WTC11 (cell line): ENCODE results near the gene UBE2J1.

ENCODE experiments used
- HMGA2 ChIP-seq: fragments of 250-450 bp; sonication (Bioruptor Pico); IDR thresholded peaks from 2 replicates; pipeline ENCODE4 v1.4.0; 2021; ENCODE audit warnings: mild to moderate bottlenecking, moderate library complexity
- JAZF1 ChIP-seq: fragments of 250-450 bp; sonication (Bioruptor Pico); IDR thresholded peaks from 2 replicates; pipeline ENCODE4 v1.9.0; 2021; ENCODE audit warnings: moderate library complexity, mild to moderate bottlenecking, inconsistent platforms
- JUN ChIP-seq: sonication (generic); formaldehyde crosslinking; IDR thresholded peaks from 2 replicates; pipeline ENCODE4 v1.8.0; 2023; ENCODE audit warnings: mild to moderate bottlenecking, missing genetic modification reagents
- SP1 ChIP-seq: sonication (generic); formaldehyde crosslinking; conservative IDR thresholded peaks from 2 replicates; pipeline ENCODE4 v1.8.1; 2022; ENCODE audit warnings: missing genetic modification reagents
- TP53 ChIP-seq: sonication (generic); formaldehyde crosslinking; IDR thresholded peaks from 2 replicates; pipeline ENCODE4 v1.8.1; 2023; ENCODE audit warnings: mild to moderate bottlenecking, missing genetic modification reagents
- ZNF263 ChIP-seq: sonication (generic); formaldehyde crosslinking; IDR thresholded peaks from 2 replicates; pipeline ENCODE4 v1.8.1; 2022; ENCODE audit warnings: low read depth, mild to moderate bottlenecking, moderate library complexity, missing genetic modification reagents
- ZNF396 ChIP-seq: fragments of 250-450 bp; sonication (Bioruptor Pico); IDR thresholded peaks from 2 replicates; pipeline ENCODE4 v1.8.0; 2021; ENCODE audit warnings: mild to moderate bottlenecking, moderate library complexity, borderline replicate concordance
- TF ChIP-seq, protein P1 (sequence below): sonication (generic); formaldehyde crosslinking; IDR thresholded peaks from 2 replicates; pipeline ENCODE4 v1.8.1; 2023; ENCODE audit warnings: mild to moderate bottlenecking, moderate library complexity, missing genetic modification reagents
- TF ChIP-seq, protein P2 (sequence below): fragments of 200-600 bp; IDR thresholded peaks from 2 replicates; pipeline ENCODE4 v1.8.0; 2022; ENCODE audit warnings: antibody characterized with exemption
- TF ChIP-seq, protein P3 (sequence below): sonication (generic); formaldehyde crosslinking; IDR thresholded peaks from 2 replicates; pipeline ENCODE4 v1.8.1; 2023; ENCODE audit warnings: mild to moderate bottlenecking, missing genetic modification reagents
- TF ChIP-seq, protein P4 (sequence below): sonication (generic); formaldehyde crosslinking; IDR thresholded peaks from 2 replicates; pipeline ENCODE4 v1.8.1; 2022; ENCODE audit warnings: mild to moderate bottlenecking, missing genetic modification reagents, moderate library complexity, borderline replicate concordance
- TF ChIP-seq, protein P5 (sequence below): sonication (generic); formaldehyde crosslinking; conservative IDR thresholded peaks from 2 replicates; pipeline ENCODE4 v1.8.1; 2023; ENCODE audit warnings: mild to moderate bottlenecking, low read depth, missing genetic modification reagents, moderate library complexity
- TF ChIP-seq, protein P6 (sequence below): sonication (generic); formaldehyde crosslinking; IDR thresholded peaks from 2 replicates; pipeline ENCODE4 v1.8.0; 2023; ENCODE audit warnings: missing genetic modification reagents

DNA sequence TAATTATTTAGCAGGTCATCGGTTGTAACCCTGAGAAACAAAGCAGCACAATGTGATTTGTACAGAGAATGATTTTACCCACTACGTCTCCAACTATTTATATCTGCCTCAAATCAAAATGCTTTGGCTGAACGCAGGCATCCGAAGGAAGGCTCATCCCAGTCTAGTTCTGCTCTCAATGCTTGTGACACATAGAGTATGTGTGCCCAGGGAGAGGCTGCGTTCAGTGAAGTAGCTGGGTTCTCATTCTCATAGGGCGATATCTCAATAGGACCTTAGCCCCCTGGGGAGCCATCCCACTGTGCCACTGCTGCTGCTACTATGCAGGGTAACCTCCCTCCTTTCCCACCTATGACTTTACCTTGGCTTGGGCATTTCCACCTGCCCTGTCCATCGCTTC lies 37.8 kb downstream of the UBE2J1 start:
- TF ChIP-seq, protein P1, sequence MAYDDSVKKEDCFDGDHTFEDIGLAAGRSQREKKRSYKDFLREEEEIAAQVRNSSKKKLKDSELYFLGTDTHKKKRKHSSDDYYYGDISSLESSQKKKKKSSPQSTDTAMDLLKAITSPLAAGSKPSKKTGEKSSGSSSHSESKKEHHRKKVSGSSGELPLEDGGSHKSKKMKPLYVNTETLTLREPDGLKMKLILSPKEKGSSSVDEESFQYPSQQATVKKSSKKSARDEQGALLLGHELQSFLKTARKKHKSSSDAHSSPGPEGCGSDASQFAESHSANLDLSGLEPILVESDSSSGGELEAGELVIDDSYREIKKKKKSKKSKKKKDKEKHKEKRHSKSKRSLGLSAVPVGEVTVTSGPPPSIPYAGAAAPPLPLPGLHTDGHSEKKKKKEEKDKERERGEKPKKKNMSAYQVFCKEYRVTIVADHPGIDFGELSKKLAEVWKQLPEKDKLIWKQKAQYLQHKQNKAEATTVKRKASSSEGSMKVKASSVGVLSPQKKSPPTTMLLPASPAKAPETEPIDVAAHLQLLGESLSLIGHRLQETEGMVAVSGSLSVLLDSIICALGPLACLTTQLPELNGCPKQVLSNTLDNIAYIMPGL (CRISPR knock-in tag) = no peak
- TF ChIP-seq SP1 (no peak), JAZF1 (no peak), ZNF396 (no peak), HMGA2 (CRISPR knock-in tag) (no peak), ZNF263 (CRISPR knock-in tag) (no peak), TP53 (no peak), JUN (no peak)
- TF ChIP-seq, protein P2, sequence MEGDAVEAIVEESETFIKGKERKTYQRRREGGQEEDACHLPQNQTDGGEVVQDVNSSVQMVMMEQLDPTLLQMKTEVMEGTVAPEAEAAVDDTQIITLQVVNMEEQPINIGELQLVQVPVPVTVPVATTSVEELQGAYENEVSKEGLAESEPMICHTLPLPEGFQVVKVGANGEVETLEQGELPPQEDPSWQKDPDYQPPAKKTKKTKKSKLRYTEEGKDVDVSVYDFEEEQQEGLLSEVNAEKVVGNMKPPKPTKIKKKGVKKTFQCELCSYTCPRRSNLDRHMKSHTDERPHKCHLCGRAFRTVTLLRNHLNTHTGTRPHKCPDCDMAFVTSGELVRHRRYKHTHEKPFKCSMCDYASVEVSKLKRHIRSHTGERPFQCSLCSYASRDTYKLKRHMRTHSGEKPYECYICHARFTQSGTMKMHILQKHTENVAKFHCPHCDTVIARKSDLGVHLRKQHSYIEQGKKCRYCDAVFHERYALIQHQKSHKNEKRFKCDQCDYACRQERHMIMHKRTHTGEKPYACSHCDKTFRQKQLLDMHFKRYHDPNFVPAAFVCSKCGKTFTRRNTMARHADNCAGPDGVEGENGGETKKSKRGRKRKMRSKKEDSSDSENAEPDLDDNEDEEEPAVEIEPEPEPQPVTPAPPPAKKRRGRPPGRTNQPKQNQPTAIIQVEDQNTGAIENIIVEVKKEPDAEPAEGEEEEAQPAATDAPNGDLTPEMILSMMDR = no peak
- TF ChIP-seq, protein P3, sequence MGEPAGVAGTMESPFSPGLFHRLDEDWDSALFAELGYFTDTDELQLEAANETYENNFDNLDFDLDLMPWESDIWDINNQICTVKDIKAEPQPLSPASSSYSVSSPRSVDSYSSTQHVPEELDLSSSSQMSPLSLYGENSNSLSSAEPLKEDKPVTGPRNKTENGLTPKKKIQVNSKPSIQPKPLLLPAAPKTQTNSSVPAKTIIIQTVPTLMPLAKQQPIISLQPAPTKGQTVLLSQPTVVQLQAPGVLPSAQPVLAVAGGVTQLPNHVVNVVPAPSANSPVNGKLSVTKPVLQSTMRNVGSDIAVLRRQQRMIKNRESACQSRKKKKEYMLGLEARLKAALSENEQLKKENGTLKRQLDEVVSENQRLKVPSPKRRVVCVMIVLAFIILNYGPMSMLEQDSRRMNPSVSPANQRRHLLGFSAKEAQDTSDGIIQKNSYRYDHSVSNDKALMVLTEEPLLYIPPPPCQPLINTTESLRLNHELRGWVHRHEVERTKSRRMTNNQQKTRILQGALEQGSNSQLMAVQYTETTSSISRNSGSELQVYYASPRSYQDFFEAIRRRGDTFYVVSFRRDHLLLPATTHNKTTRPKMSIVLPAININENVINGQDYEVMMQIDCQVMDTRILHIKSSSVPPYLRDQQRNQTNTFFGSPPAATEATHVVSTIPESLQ (CRISPR knock-in tag) = no peak
- TF ChIP-seq, protein P4, sequence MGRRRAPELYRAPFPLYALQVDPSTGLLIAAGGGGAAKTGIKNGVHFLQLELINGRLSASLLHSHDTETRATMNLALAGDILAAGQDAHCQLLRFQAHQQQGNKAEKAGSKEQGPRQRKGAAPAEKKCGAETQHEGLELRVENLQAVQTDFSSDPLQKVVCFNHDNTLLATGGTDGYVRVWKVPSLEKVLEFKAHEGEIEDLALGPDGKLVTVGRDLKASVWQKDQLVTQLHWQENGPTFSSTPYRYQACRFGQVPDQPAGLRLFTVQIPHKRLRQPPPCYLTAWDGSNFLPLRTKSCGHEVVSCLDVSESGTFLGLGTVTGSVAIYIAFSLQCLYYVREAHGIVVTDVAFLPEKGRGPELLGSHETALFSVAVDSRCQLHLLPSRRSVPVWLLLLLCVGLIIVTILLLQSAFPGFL (CRISPR knock-in tag) = no peak
- TF ChIP-seq, protein P5, sequence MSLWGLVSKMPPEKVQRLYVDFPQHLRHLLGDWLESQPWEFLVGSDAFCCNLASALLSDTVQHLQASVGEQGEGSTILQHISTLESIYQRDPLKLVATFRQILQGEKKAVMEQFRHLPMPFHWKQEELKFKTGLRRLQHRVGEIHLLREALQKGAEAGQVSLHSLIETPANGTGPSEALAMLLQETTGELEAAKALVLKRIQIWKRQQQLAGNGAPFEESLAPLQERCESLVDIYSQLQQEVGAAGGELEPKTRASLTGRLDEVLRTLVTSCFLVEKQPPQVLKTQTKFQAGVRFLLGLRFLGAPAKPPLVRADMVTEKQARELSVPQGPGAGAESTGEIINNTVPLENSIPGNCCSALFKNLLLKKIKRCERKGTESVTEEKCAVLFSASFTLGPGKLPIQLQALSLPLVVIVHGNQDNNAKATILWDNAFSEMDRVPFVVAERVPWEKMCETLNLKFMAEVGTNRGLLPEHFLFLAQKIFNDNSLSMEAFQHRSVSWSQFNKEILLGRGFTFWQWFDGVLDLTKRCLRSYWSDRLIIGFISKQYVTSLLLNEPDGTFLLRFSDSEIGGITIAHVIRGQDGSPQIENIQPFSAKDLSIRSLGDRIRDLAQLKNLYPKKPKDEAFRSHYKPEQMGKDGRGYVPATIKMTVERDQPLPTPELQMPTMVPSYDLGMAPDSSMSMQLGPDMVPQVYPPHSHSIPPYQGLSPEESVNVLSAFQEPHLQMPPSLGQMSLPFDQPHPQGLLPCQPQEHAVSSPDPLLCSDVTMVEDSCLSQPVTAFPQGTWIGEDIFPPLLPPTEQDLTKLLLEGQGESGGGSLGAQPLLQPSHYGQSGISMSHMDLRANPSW (CRISPR knock-in tag) = no peak
- TF ChIP-seq, protein P6, sequence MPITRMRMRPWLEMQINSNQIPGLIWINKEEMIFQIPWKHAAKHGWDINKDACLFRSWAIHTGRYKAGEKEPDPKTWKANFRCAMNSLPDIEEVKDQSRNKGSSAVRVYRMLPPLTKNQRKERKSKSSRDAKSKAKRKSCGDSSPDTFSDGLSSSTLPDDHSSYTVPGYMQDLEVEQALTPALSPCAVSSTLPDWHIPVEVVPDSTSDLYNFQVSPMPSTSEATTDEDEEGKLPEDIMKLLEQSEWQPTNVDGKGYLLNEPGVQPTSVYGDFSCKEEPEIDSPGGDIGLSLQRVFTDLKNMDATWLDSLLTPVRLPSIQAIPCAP = no peak
